GM23338 (cell line): ENCODE results near the gene STRN. TPM values are rescaled to one million over a fixed set of nuclear protein-coding genes. Genes with fewer than 3 reads are reported as not detected.

Experiments
- ATAC-seq: fragments of 200-7000 bp; cut with Tn5 transposase; 3 replicates; pipeline ENCODE4 v1.9.1; 2020
- DNase-seq: peaks from one replicate; pipeline ENCODE4 v3.0.0-alpha.2; 2015; ENCODE audit warnings: low spot score
- H2AFZ ChIP-seq: fragments of 200-600 bp; sonication (generic); 2 replicates; pipeline ENCODE4 v1.8.0; 2016; ENCODE audit warnings: antibody characterized with exemption, mild to moderate bottlenecking, moderate library complexity
- H3F3A ChIP-seq: fragments of 200-600 bp; sonication (generic); replicated peaks from 2 replicates; pipeline ENCODE4 v1.8.0; 2017; ENCODE audit warnings: antibody characterized with exemption, mixed run types, low read depth
- H3K27ac ChIP-seq: fragments of 200-600 bp; sonication (generic); 2 replicates; pipeline ENCODE4 v1.6.1; 2016; ENCODE audit warnings: low read depth
- H3K27me3 ChIP-seq: fragments of 200-600 bp; sonication (generic); 2 replicates; pipeline ENCODE4 v1.8.0; 2016; ENCODE audit warnings: mild to moderate bottlenecking, mixed run types, moderate library complexity; ENCODE audit not compliant: insufficient read depth
- H3K36me3 ChIP-seq: fragments of 200-600 bp; sonication (generic); 2 replicates; pipeline ENCODE4 v1.8.0; 2016; ENCODE audit warnings: mild to moderate bottlenecking; ENCODE audit not compliant: insufficient read depth
- H3K4me1 ChIP-seq: fragments of 200-600 bp; sonication (generic); 2 replicates; pipeline ENCODE4 v1.8.0; 2016; ENCODE audit warnings: mild to moderate bottlenecking, moderate library complexity; ENCODE audit not compliant: insufficient read depth
- H3K4me2 ChIP-seq: fragments of 200-600 bp; sonication (generic); 2 replicates; pipeline ENCODE4 v1.7.1; 2017; ENCODE audit warnings: mixed run types
- H3K4me3 ChIP-seq: fragments of 200-600 bp; sonication (generic); 2 replicates; pipeline ENCODE4 v1.6.1; 2016; ENCODE audit warnings: mixed run types
- H3K79me2 ChIP-seq: fragments of 200-600 bp; sonication (generic); replicated peaks from 2 replicates; pipeline ENCODE4 v1.8.0; 2017; ENCODE audit warnings: mild to moderate bottlenecking; ENCODE audit not compliant: insufficient read depth
- H3K9me2 ChIP-seq: fragments of 200-600 bp; sonication (generic); 2 replicates; pipeline ENCODE4 v1.8.0; 2017; ENCODE audit not compliant: insufficient read depth
- H4K20me1 ChIP-seq: fragments of 200-600 bp; sonication (generic); replicated peaks from 2 replicates; pipeline ENCODE4 v1.8.0; 2017; ENCODE audit warnings: mild to moderate bottlenecking; ENCODE audit not compliant: insufficient read depth
- H3K27ac Mint-ChIP-seq: 2 replicates; pipeline ENCODE4 v1.8.0; 2020; ENCODE audit warnings: inconsistent platforms, mild to moderate bottlenecking, moderate library complexity, mixed read lengths
- H3K27me3 Mint-ChIP-seq: 3 replicates; pipeline ENCODE4 v1.8.0; 2022; ENCODE audit warnings: low read depth, mild to moderate bottlenecking, moderate library complexity, mixed read lengths, inconsistent platforms; ENCODE audit not compliant: insufficient read depth, poor library complexity
- H3K36me3 Mint-ChIP-seq: 3 replicates; pipeline ENCODE4 v1.8.0; 2021; ENCODE audit warnings: low read depth, mild to moderate bottlenecking, inconsistent platforms, moderate library complexity, mixed read lengths
- H3K4me1 Mint-ChIP-seq: 3 replicates; pipeline ENCODE4 v1.8.0; 2020; ENCODE audit warnings: mild to moderate bottlenecking, inconsistent platforms, mixed read lengths
- H3K4me3 Mint-ChIP-seq: 3 replicates; pipeline ENCODE4 v1.8.0; 2021; ENCODE audit warnings: moderate library complexity, mild to moderate bottlenecking, inconsistent platforms, mixed read lengths
- H3K9me3 Mint-ChIP-seq: 3 replicates; pipeline ENCODE4 v1.8.0; 2020; ENCODE audit warnings: moderate library complexity, mild to moderate bottlenecking, inconsistent platforms, mixed read lengths
- CREB1 ChIP-seq: fragments of 250-450 bp; sonication (Bioruptor Pico); IDR thresholded peaks from 2 replicates; pipeline ENCODE4 v1.5.0; 2020; ENCODE audit warnings: low read depth, mild to moderate bottlenecking, moderate library complexity
- EZH2 ChIP-seq: fragments of 200-600 bp; sonication (generic); IDR thresholded peaks from one replicate; pipeline ENCODE4 v1.8.0; 2017; ENCODE audit warnings: antibody characterized with exemption, mild to moderate bottlenecking, low read depth; ENCODE audit not compliant: unreplicated experiment
- EZH2phosphoT487 ChIP-seq: fragments of 200-600 bp; sonication (generic); IDR thresholded peaks from one replicate; pipeline ENCODE4 v1.8.1; 2018; ENCODE audit warnings: antibody characterized with exemption; ENCODE audit not compliant: unreplicated experiment
- ZNF462 ChIP-seq: fragments of 250-450 bp; sonication (Bioruptor Pico); IDR thresholded peaks from 2 replicates; pipeline ENCODE4 v1.5.0; 2020; ENCODE audit warnings: mild to moderate bottlenecking, moderate library complexity
- polyA plus RNA-seq: library from polyadenylated mRNA; unstranded; fragments of >200 nt; fragmentation: Nextera tagmentation; extraction: Ambion mirVana; gene quantifications from 2 replicates; pipeline ENCODE4 v1.2.1, GENCODE V29; 2016
- total RNA-seq: library from RNA; depleted of rRNA; stranded (reverse); fragments of >200 nt; shearing (Covaris generic); gene quantifications from 2 replicates; pipeline ENCODE4 v1.2.3, GENCODE V29; 2014

Gene STRN
- total and polyA plus RNA-seq, 2 experiments from 2014 or later, result 16.1 to 34.5 TPM

GRCh38 chr2:36808386-36809068 lies 157.8 kb downstream of the STRN start:
- no peak overlapping the region for H3K4me2 ChIP-seq
- no peaks in the 10 kb centered on the region for H4K20me1 ChIP-seq
- H3K36me3 Mint-ChIP-seq, result no peaks in the 10 kb centered on the region; the same call in 2 of the 3 replicates
- no peak for TF ChIP-seq EZH2
- no peak for TF ChIP-seq EZH2phosphoT487
- no peak for TF ChIP-seq ZNF462 (CRISPR knock-in tag)
- no peak for TF ChIP-seq CREB1
- no peaks in the 10 kb centered on the region for H3K4me1 ChIP-seq
- no peaks in the 10 kb centered on the region for H3K79me2 ChIP-seq
- H3K9me3 Mint-ChIP-seq, result peaks cover 4% of the 10 kb centered on the region; the same call in 2 of the 3 replicates
- DNase-seq, result peak; percentile 18
- H3K9me2 ChIP-seq, result peaks cover 3% of the 10 kb centered on the region; the same call in 1 of the 2 replicates
- no peak overlapping the region for H3K27ac Mint-ChIP-seq
- no peak for ATAC-seq
- no peak overlapping the region for H2AFZ ChIP-seq
- H3K27me3 ChIP-seq, result no peaks in the 10 kb centered on the region
- H3K27ac ChIP-seq, result no peak overlapping the region
- H3K4me3 ChIP-seq, result no peak overlapping the region
- no peak overlapping the region for H3K4me3 Mint-ChIP-seq
- peaks cover 3% of the 10 kb centered on the region; the same call in 1 of the 3 replicates for H3K4me1 Mint-ChIP-seq
- no peaks in the 10 kb centered on the region for H3F3A ChIP-seq
- H3K36me3 ChIP-seq, result no peaks in the 10 kb centered on the region
- peaks cover 12% of the 10 kb centered on the region for H3K27me3 Mint-ChIP-seq
